Brain microvascular endothelial cell (primary cell): Measurements from ENCODE around the gene TMEM267.

Experiments used
- DNase-seq: peaks from one replicate; pipeline ENCODE4 v3.0.0-alpha.2; 2020
- H3K27ac ChIP-seq: fragments of 250-450 bp; sonication (Bioruptor Pico); 2 replicates; pipeline ENCODE4 v1.5.1; 2020; ENCODE audit warnings: mild to moderate bottlenecking, moderate library complexity
- H3K27me3 ChIP-seq: fragments of 250-450 bp; sonication (Bioruptor Pico); replicated peaks from 2 replicates; pipeline ENCODE4 v1.5.1; 2020; ENCODE audit warnings: mild to moderate bottlenecking
- H3K36me3 ChIP-seq: fragments of 250-450 bp; sonication (Bioruptor Pico); replicated peaks from 2 replicates; pipeline ENCODE4 v1.5.1; 2020; ENCODE audit warnings: mild to moderate bottlenecking
- H3K4me3 ChIP-seq: 2 replicates; pipeline ENCODE4 v1.5.1; 2011; ENCODE audit warnings: low read depth, mild to moderate bottlenecking, control low read depth, low read length, moderate library complexity
- in situ Hi-C: cut with HindIII; loops from 2 replicates; pipeline ENCODE4 v1.10.0; 2017; ENCODE audit warnings: low sequenced_read_pairs, low pct_ligation_motif_present
- TF ChIP-seq, protein P1 (sequence below): IDR thresholded peaks from 2 replicates; pipeline ENCODE4 v1.5.1; 2011; ENCODE audit warnings: low read depth, mild to moderate bottlenecking, moderate library complexity, low read length, control low read depth, inconsistent platforms; ENCODE audit errors: missing control alignments

The TMEM267 gene

DNA sequence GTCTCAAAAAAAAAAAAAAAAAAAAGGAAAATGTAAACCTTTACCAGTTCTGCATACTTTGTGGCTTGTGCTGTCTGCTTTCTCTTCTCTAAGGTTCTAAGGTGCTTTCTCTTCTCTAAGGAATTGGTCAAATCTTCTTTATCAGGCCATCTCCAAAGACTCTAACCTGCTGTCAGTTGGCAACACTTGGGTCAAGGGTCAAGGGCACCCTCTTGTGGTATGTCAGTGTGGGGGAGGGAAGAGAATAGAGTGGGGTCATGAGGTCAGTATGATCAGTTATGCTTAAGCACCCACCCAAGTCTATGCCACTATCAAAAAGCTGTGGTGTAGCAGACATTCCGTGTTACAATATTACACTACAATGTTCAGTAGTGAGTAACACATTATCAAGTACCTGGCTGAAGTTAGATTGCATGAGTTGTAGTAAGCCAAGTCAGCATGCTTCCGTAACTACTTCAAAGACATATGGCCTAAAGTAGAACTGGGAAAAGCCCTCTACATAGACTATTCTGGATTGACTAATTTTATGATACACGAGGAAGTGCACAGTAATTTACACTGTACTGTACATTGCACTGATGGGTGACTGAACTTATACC lies 46.5 kb downstream of the TMEM267 start:
- Histone ChIP-seq H3K27ac (no peak overlapping the region), H3K27me3 (no peaks in the 10 kb centered on the region), H3K36me3 (no peaks in the 10 kb centered on the region), H3K4me3 (no peak overlapping the region)
- TF ChIP-seq, protein P1, sequence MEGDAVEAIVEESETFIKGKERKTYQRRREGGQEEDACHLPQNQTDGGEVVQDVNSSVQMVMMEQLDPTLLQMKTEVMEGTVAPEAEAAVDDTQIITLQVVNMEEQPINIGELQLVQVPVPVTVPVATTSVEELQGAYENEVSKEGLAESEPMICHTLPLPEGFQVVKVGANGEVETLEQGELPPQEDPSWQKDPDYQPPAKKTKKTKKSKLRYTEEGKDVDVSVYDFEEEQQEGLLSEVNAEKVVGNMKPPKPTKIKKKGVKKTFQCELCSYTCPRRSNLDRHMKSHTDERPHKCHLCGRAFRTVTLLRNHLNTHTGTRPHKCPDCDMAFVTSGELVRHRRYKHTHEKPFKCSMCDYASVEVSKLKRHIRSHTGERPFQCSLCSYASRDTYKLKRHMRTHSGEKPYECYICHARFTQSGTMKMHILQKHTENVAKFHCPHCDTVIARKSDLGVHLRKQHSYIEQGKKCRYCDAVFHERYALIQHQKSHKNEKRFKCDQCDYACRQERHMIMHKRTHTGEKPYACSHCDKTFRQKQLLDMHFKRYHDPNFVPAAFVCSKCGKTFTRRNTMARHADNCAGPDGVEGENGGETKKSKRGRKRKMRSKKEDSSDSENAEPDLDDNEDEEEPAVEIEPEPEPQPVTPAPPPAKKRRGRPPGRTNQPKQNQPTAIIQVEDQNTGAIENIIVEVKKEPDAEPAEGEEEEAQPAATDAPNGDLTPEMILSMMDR: no peak
- no peak for DNase-seq
- in situ Hi-C loops: no loop called here

DNA sequence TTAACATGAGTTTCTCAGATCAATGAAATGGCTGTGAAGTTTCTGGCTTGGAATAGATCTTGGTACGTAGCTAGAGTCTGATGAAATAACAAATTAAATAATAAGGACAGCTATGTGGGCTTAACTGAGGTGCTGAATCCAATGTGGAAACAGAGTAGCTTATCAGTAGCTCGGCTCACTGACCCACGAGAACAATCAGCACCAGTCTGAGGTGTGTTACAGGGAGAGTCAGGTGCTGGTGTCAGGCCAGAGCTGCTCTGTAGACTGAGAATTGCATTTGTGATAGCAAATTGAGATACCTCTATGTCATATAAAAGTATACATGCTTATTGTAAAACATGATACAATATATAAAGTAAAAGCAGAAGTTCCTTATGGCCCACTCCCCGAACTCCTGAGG lies 50.3 kb downstream of the TMEM267 start:
- Histone ChIP-seq H3K4me3 (no peak overlapping the region), H3K27me3 (no peaks in the 10 kb centered on the region), H3K36me3 (no peaks in the 10 kb centered on the region), H3K27ac (no peak overlapping the region)
- TF ChIP-seq, protein P1: no peak
- in situ Hi-C loops: no loop called here
- DNase-seq: no peak

DNA sequence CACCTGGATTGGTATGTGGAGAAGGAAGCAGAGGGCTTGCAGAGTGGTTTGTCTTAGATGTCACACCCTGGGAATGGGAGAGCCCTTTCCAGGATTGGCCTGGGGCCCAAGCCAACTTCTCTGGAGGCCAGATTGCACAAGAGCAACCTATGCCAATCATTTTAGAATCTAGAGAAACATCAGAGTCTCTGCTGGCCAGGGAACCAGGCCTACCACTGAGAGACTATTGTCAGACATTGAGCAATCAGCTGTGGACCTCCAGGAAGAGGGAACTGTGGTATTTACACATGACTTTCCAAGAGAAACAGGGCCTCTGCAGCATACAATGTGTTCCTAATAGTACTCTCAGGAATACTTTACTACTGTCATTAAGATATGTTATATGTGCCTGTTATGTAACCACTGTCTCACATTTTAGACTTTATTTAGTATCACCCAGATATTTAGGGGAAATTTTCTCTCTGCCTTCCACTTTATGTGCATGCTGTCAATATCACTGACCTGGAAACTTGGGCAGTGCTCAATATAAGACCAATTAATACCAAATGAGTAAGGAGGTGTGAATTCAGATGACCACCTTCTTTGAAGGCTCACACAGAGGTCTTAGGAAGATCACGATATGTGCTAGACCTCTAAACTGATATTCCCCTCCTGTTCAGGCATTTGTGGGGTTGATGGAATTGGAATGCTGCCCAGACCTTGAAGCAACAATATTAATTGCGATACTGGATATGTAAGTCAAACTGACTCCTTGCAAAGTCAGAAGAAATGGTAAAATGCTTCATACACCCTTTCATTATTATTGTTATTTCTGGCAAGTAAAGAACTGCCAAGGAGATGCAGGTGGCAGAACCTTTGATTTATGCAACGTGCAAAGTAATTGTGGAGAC lies 50.9 kb downstream of the TMEM267 start:
- DNase-seq: peak; percentile 57
- TF ChIP-seq, protein P1: no peak
- no peaks in the 10 kb centered on the region for H3K27me3 ChIP-seq
- H3K27ac ChIP-seq: no peak overlapping the region
- H3K36me3 ChIP-seq: no peaks in the 10 kb centered on the region
- H3K4me3 ChIP-seq: no peak overlapping the region
- in situ Hi-C loops: no loop called here

DNA sequence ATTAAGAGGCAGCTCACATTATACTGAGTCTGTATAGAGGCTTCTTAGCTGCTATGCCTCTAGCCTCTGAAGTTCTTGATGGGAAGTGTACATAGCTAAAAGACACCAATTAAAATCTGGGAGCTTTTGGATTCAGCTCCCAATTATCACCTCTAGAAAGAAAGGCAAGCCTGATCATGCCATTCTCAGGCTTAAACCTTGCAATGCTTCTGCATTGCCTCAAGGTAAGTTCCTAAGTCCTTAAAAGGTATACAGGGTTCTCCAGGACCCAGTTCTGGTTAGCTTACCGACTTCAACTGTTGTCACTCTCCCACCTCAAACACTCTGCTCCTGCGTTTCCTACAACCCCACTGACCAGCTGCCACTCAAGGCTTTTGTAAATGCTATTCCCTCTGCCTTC lies 54.0 kb downstream of the TMEM267 start:
- no peaks in the 10 kb centered on the region for H3K27me3 ChIP-seq
- TF ChIP-seq, protein P1: no peak
- in situ Hi-C loops: no loop called here
- DNase-seq: no peak
- H3K4me3 ChIP-seq: no peak overlapping the region
- no peaks in the 10 kb centered on the region for H3K36me3 ChIP-seq
- no peak overlapping the region for H3K27ac ChIP-seq

DNA sequence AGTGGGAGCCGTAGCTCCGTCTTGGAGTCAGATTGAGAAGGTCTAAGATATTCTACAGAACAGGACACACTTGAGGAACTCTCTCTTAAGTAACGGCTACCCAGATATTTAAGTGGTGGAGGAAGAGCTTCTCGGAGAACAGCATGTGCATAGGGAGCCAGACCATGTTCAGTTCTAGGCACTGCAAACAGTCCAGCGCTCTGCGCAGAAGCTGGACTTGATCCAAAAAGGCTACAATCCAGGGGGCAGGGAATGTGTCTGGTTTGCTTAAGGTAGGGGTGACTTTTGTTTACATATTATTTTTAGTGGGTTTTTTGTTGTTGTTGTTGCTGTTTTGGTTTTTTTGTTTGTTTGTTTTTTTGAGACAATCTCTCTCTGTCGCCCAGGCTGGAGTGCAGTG lies 54.6 kb downstream of the TMEM267 start:
- TF ChIP-seq, protein P1: no peak
- in situ Hi-C loops: no loop called here
- no peak overlapping the region for H3K27ac ChIP-seq

More for the DNA sequence above, 54.6 kb downstream of the TMEM267 start:
- no peak for DNase-seq
- Histone ChIP-seq H3K4me3 (no peak overlapping the region), H3K27me3 (no peaks in the 10 kb centered on the region), H3K36me3 (no peaks in the 10 kb centered on the region)
